ENCODE measurements around the gene KIF6.

- TF ChIP-seq CTCF (IDR thresholded peaks at IDR 0.05), result no peak
- no peak for TF ChIP-seq POLR2A (IDR thresholded peaks at IDR 0.05)
Observed at GRCh38 chr6:39439342-39440038, 285.7 kb downstream of the KIF6 start.
